ENCODE data around the gene FAM180A.
"Not testable (repeated sequence)": the region's sequence is repeated elsewhere in the genome, so short reads cannot be mapped to it uniquely, and the experiment has no call there.

FAM180A gene

DNA sequence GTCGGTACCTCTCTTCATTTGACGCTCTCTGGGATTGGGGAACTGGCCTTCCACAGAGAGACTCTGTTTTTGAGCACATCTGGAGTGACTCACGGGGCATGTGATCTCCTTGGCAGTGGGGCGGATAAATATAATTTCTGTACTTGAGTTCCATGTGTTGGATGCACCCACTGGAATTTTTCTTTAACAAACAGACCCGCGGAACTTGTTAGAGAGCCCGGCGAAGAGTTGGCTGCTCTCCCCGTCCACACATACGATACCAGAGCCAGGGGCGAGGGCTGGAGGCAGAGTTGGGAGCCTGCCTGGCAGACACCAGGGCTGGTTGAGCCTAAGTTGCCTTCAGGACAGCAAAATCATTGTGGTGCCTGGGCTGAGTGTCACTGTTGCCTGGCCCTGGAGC, at the start of gene FAM180A:
Gene FAM180A (minus strand): TSS at position 44 of the 400 bp plus-strand sequence. CDS start 233 bp downstream, outside the sequence.
- DNase-seq: no peak

GRCh38 chr7:135798095-135798494, 49.5 kb upstream of the FAM180A start:
- no peak for DNase-seq

- DNase-seq: no peak
These were observed 47.4 kb upstream of the FAM180A start for GRCh38 chr7:135795846-135796570.

GRCh38 chr7:135793841-135794240, 45.2 kb upstream of the FAM180A start:
- no peak for DNase-seq

DNA sequence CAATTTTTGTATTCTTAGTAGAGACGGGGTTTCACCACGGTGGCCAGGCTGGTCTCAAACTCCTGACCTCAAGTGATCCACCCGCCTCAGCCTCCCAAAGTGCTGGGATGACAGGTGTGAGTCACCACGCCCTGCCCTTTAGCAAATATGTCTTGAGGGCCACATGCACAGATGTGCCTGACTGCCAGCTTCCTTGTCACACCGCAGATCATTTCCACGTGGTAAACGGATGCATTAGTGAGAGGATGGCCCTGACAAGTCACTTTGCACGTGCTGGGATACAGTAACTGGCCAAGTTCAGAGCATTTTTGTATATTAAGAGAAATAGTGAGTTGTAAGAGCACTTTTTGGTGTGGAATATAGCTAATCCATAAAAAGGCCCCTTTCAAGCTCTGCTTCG, 44.3 kb upstream of the FAM180A start:
- DNase-seq: no peak

GRCh38 chr7:135792363-135792668, 43.7 kb upstream of the FAM180A start:
- DNase-seq: no peak

- no peak for DNase-seq
These were observed 43.1 kb upstream of the FAM180A start for GRCh38 chr7:135791543-135792362.

DNA sequence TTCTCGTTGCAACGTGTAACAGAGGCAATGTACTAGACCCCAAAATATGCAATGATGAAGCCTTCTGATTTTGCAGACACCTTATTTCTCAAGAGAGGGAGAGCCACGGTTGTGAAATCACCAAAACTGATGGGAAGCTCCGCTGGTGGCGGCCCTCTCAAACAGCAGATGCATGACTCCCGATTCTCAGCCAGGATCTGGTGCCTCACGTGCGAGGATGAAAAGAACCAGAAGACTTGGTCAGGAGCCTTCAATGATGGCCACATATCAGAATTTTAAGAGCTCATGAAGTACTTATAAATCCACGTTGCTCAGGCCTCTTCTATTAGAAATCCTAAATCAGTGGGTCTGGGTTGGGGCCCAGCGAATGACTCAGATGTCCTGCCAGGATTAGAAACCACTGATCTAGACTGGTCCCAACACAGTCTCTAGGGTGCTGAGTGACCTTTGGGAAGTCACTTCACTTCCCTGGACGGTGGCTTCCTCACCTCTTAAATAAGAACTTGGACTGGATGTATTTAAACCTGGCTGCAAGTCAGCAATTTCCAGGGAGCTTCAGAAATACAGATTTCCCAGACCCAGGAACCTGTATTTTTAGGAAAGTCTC, 41.9 kb upstream of the FAM180A start:
- no peak for DNase-seq

- no peak for DNase-seq
These were observed 41.3 kb upstream of the FAM180A start for GRCh38 chr7:135789956-135790355.

- DNase-seq: no peak
These were observed 40.8 kb upstream of the FAM180A start for GRCh38 chr7:135789431-135789830.

- no peak for DNase-seq
These were observed 38.3 kb upstream of the FAM180A start for GRCh38 chr7:135786911-135787310.

GRCh38 chr7:135785065-135785464, 36.5 kb upstream of the FAM180A start:
- DNase-seq: no peak

DNA sequence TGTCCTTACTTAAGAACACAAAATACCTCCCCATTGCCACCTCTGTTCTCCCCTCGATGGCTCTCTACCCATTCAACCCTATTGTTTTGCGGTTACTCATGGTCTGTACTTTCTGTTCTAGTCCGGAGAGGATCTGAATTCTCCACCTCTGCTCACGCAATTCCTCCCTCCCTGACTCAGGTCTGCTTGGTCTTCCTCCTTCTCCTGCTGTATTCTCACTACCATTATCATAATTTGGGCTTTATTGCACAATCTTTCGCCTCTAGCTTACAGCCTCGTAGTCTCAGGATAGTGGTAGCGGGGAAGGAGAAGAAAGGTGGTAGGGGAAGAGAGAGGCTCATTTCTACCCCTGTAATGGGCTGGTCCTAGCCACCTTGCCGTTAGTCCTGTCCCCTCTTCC, 35.4 kb upstream of the FAM180A start:
- no peak for DNase-seq

DNA sequence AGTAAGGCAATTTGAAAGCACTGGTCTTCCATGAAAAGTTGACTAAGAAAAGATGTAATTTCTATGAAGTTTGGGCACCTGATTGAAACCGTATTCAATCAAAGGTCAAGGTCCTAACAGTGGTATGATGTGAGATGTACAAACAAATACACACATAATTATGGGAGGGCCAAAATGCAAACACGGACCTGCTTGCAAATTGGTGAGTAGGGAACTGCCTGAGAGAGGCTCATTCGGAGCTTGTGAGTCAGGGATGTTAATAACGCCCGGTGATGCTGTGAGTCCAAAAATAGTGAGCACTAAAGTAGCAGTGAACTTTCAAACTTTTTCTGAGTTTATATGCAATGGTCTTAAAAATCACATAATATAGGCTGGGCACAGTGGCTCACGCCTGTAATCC, 34.2 kb upstream of the FAM180A start:
- no peak for DNase-seq

- no peak for DNase-seq
These were observed 33.8 kb upstream of the FAM180A start for GRCh38 chr7:135782377-135782776.

GRCh38 chr7:135777626-135778398, 29.2 kb upstream of the FAM180A start:
- DNase-seq: no peak

- not testable (repeated sequence) for DNase-seq
These were observed 27.3 kb upstream of the FAM180A start for GRCh38 chr7:135775915-135776314.

DNA sequence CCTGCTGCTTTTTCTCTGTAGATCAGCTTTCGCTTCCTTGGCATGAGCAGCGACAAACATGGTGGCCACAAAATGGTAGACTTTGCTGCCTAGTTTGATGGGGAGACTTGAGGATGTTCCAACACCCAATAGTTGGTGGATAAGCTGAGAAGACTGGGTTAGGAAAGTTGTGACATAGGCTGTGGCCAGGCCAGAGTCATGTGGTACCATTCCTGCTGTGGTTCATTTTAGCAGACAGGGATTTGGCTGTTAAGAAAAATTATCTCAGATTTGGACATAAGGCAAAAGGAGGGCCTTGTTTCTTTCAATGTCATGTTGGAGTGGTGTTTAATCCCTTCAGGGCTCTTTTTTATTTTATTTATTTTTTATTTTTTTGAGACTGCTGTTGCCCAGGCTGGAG, 26.6 kb upstream of the FAM180A start:
- no peak for DNase-seq

DNA sequence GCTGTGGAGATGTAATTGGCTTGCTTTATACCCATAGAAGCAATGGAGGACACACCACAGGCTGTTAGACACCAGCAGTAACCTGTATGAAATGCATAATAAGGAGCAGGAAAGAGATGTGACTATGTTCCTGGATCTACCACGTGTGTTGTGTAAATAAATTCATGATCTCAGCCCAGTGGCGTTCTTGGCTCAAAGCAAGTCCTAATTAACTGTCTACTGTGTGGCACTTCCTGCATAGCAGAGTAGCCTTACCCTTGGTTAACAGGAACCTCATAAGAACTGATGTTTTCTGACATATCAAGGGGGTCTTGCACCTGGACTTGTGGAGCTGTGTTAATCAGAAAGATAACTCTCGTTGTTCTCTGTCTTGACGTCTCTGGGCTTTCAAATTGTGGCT, 25.7 kb upstream of the FAM180A start:
- no peak for DNase-seq

- DNase-seq: no peak
These were observed 24.9 kb upstream of the FAM180A start for GRCh38 chr7:135773464-135773863.

DNA sequence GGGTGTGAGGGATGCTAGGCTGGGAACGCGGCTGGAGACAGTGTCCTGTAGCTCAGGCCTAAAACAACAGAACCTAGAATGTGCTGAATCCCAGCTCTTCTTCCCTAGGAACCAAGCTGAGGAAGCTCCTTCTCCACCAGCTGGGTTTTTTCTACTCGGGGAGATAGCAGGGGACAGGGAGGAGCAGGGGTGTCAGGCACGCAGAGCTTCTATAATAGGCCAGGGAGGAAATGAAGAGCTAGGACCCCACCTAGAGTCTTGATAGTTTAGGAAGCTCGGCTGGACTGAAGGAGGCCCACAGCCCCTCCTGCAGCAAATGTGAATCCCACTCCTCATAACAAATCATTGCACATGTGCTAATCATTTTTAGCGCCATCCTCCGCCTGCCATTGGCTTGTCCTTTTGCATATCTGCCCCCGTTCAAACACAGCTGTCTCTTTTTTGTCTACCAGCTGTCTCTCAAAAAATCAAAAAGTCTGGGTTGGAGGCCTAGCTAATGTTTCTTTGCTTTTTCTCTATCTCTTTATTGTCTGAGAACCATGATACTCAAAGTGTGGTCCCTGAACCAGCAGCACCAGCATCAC, 24.1 kb upstream of the FAM180A start:
- DNase-seq: no peak

GRCh38 chr7:135771961-135772638, 23.5 kb upstream of the FAM180A start:
- no peak for DNase-seq

Measured in SIG-M5 (cell line).